GM19043 (cell line): Measurements from ENCODE around the gene MCM7.

Source experiments
- ATAC-seq: cut with Tn5 transposase; IDR thresholded peaks from one replicate; pipeline ENCODE4 v1.9.1; 2021; ENCODE audit warnings: low read depth; ENCODE audit not compliant: unreplicated experiment

The MCM7 gene

GRCh38 chr7:100124301-100125230 lies 23.4 kb upstream of the MCM7 start:
- ATAC-seq = no peak

GRCh38 chr7:100122568-100122967 lies 21.4 kb upstream of the MCM7 start:
- no peak for ATAC-seq

- ATAC-seq = no peak
These were observed 20.9 kb upstream of the MCM7 start for GRCh38 chr7:100122067-100122466.

- no peak for ATAC-seq
These were observed 19.5 kb upstream of the MCM7 start for GRCh38 chr7:100120733-100121036.

- ATAC-seq = peak; percentile 23
These were observed 19.0 kb upstream of the MCM7 start for GRCh38 chr7:100119970-100120732.

- peak; percentile 65 for ATAC-seq
These were observed 18.1 kb upstream of the MCM7 start, which contains the start of the genes CNPY4 and TAF6 for GRCh38 chr7:100119072-100119969. TSS of gene CNPY4 (plus strand) at chr7:100119634. CDS start at chr7:100119745, 111 bp downstream. TSS of gene TAF6 (minus strand) at chr7:100119358. CDS start at chr7:100114209, 5,149 bp downstream.

GRCh38 chr7:100118388-100119071 lies 17.3 kb upstream of the MCM7 start:
- ATAC-seq = no peak

- no peak for ATAC-seq
These were observed 13.8 kb upstream of the MCM7 start for GRCh38 chr7:100115026-100115425.

GRCh38 chr7:100111914-100112313 lies 10.7 kb upstream of the MCM7 start:
- ATAC-seq = no peak

- ATAC-seq = no peak
These were observed 10.0 kb upstream of the MCM7 start for GRCh38 chr7:100111156-100111555.

GRCh38 chr7:100109521-100110163 lies 8.4 kb upstream of the MCM7 start:
- no peak for ATAC-seq

GRCh38 chr7:100107890-100108289 lies 6.7 kb upstream of the MCM7 start:
- no peak for ATAC-seq

GRCh38 chr7:100107125-100107737 lies 6.0 kb upstream of the MCM7 start:
- ATAC-seq = no peak

GRCh38 chr7:100106633-100107032 lies 5.4 kb upstream of the MCM7 start:
- no peak for ATAC-seq

GRCh38 chr7:100105534-100105933 lies 4.3 kb upstream of the MCM7 start:
- ATAC-seq = no peak

GRCh38 chr7:100102950-100103840 lies 2.0 kb upstream of the MCM7 start:
- no peak for ATAC-seq

GRCh38 chr7:100100420-100101015 lies 679 bp downstream of the MCM7 start:
- ATAC-seq = peak; percentile 63

GRCh38 chr7:100099452-100099851 lies 1.7 kb downstream of the MCM7 start:
- ATAC-seq = no peak
